ENCODE results near the gene DBX1. TPM values are rescaled to one million over a fixed set of nuclear protein-coding genes. Genes with fewer than 3 reads are reported as not detected.

DBX1 gene
- total and polyA plus RNA-seq, 2 experiments from 2014 or later = not detected

GRCh38 chr11:20127671-20128527 is 32.4 kb downstream of the DBX1 start:
- Histone ChIP-seq H2AFZ (no peak overlapping the region), H3K36me3 (ENCODE audit: low read depth) (no peaks in the 10 kb centered on the region), H3K9ac (no peak overlapping the region), H3K4me3 (no peak overlapping the region), H3K4me1 (ENCODE audit: insufficient read depth) (peaks cover 8% of the 10 kb centered on the region; the same call in 1 of the 2 replicates), H4K20me1 (ENCODE audit: insufficient read depth) (no peaks in the 10 kb centered on the region), H3F3A (ENCODE audit: insufficient read depth) (peaks cover 23% of the 10 kb centered on the region), H3K79me2 (ENCODE audit: insufficient read depth) (no peaks in the 10 kb centered on the region), H3K9me3 (ENCODE audit: low read depth) (no peaks in the 10 kb centered on the region), H3K9me2 (ENCODE audit: insufficient read depth) (no peaks in the 10 kb centered on the region), H3K27me3 (replicated peaks; ENCODE audit: insufficient read depth) (no peaks in the 10 kb centered on the region), H3K27ac (no peak overlapping the region), H3K4me2 (ENCODE audit: unreplicated experiment) (no peak overlapping the region)
- TF ChIP-seq EZH2 (IDR thresholded peaks at IDR 0.05; ENCODE audit: insufficient read depth, poor library complexity, severe bottlenecking) (no peak), EZH2phosphoT487 (IDR thresholded peaks at IDR 0.05; ENCODE audit: insufficient read depth, low read depth) (no peak)
- 66 to 69% methylated on average over 16 of the region's 16 CpGs for WGBS, 2 experiments (ENCODE audit: low coverage in 1 of 2, low lambda C conversion rate in 2 of 2, missing lambda C conversion rate in 2 of 2)
- peak; percentile 82 for DNase-seq
- in situ Hi-C loops (cut with MboI) = loop anchor here (10.0 kb wide), 1 partner anchor 227 kb away; no protein-coding TSS in a partner anchor

GRCh38 chr11:20126724-20127123 is 33.6 kb downstream of the DBX1 start:
- Histone ChIP-seq H3K9me3 (ENCODE audit: low read depth) (no peaks in the 10 kb centered on the region), H3F3A (ENCODE audit: insufficient read depth) (peaks cover 23% of the 10 kb centered on the region)
- in situ Hi-C loops (cut with MboI) = loop anchor here (10.0 kb wide), 1 partner anchor 228 kb away; no protein-coding TSS in a partner anchor

GRCh38 chr11:20125927-20126326 is 34.3 kb downstream of the DBX1 start:
- Histone ChIP-seq H3K36me3 (ENCODE audit: low read depth) (no peaks in the 10 kb centered on the region), H3K4me2 (ENCODE audit: unreplicated experiment) (no peak overlapping the region), H3F3A (ENCODE audit: insufficient read depth) (peaks cover 30% of the 10 kb centered on the region), H3K4me3 (no peak overlapping the region), H3K9me3 (ENCODE audit: low read depth) (no peaks in the 10 kb centered on the region), H3K27ac (no peak overlapping the region), H3K27me3 (replicated peaks; ENCODE audit: insufficient read depth) (no peaks in the 10 kb centered on the region), H2AFZ (no peak overlapping the region), H3K9me2 (ENCODE audit: insufficient read depth) (no peaks in the 10 kb centered on the region), H3K9ac (no peak overlapping the region), H4K20me1 (ENCODE audit: insufficient read depth) (no peaks in the 10 kb centered on the region), H3K79me2 (ENCODE audit: insufficient read depth) (no peaks in the 10 kb centered on the region), H3K4me1 (ENCODE audit: insufficient read depth) (peaks cover 8% of the 10 kb centered on the region; the same call in 1 of the 2 replicates)
- TF ChIP-seq EZH2 (IDR thresholded peaks at IDR 0.05; ENCODE audit: insufficient read depth, poor library complexity, severe bottlenecking) = no peak
- no peak for TF ChIP-seq EZH2phosphoT487 (IDR thresholded peaks at IDR 0.05; ENCODE audit: insufficient read depth, low read depth)
- WGBS, 2 experiments (ENCODE audit: low coverage in 1 of 2, low lambda C conversion rate in 2 of 2, missing lambda C conversion rate in 2 of 2) = 39 to 49% methylated on average over 6 of the region's 6 CpGs
- in situ Hi-C loops (cut with MboI) = loop anchor here (10.0 kb wide), 1 partner anchor 229 kb away; no protein-coding TSS in a partner anchor
- peak; percentile 82 for DNase-seq

More at GRCh38 chr11:20126724-20127123, 33.6 kb downstream of the DBX1 start:
- Histone ChIP-seq H4K20me1 (ENCODE audit: insufficient read depth) (no peaks in the 10 kb centered on the region), H3K36me3 (ENCODE audit: low read depth) (no peaks in the 10 kb centered on the region), H3K4me1 (ENCODE audit: insufficient read depth) (peaks cover 8% of the 10 kb centered on the region; the same call in 1 of the 2 replicates), H3K79me2 (ENCODE audit: insufficient read depth) (no peaks in the 10 kb centered on the region), H2AFZ (no peak overlapping the region), H3K9ac (no peak overlapping the region), H3K4me3 (no peak overlapping the region), H3K27ac (no peak overlapping the region), H3K27me3 (replicated peaks; ENCODE audit: insufficient read depth) (no peaks in the 10 kb centered on the region), H3K4me2 (ENCODE audit: unreplicated experiment) (no peak overlapping the region), H3K9me2 (ENCODE audit: insufficient read depth) (no peaks in the 10 kb centered on the region)
- DNase-seq = no peak
- no peak for TF ChIP-seq EZH2 (IDR thresholded peaks at IDR 0.05; ENCODE audit: insufficient read depth, poor library complexity, severe bottlenecking)
- no peak for TF ChIP-seq EZH2phosphoT487 (IDR thresholded peaks at IDR 0.05; ENCODE audit: insufficient read depth, low read depth)
- 65 to 74% methylated on average over 8 of the region's 8 CpGs for WGBS, 2 experiments (ENCODE audit: low coverage in 1 of 2, low lambda C conversion rate in 2 of 2, missing lambda C conversion rate in 2 of 2)

GRCh38 chr11:20122131-20122530 is 38.1 kb downstream of the DBX1 start:
- Histone ChIP-seq H3K79me2 (ENCODE audit: insufficient read depth) (no peaks in the 10 kb centered on the region), H3K9me3 (ENCODE audit: low read depth) (no peaks in the 10 kb centered on the region), H3K4me3 (no peak overlapping the region), H3K27me3 (replicated peaks; ENCODE audit: insufficient read depth) (no peaks in the 10 kb centered on the region), H3K9ac (no peak overlapping the region), H3K9me2 (ENCODE audit: insufficient read depth) (no peaks in the 10 kb centered on the region), H3K27ac (no peak overlapping the region), H2AFZ (no peak overlapping the region), H3K36me3 (ENCODE audit: low read depth) (peaks cover 18% of the 10 kb centered on the region), H3K4me2 (ENCODE audit: unreplicated experiment) (no peak overlapping the region), H3K4me1 (ENCODE audit: insufficient read depth) (peaks cover 8% of the 10 kb centered on the region; the same call in 1 of the 2 replicates), H3F3A (ENCODE audit: insufficient read depth) (peaks cover 30% of the 10 kb centered on the region), H4K20me1 (ENCODE audit: insufficient read depth) (no peaks in the 10 kb centered on the region)
- WGBS, 2 experiments (ENCODE audit: low coverage in 1 of 2, low lambda C conversion rate in 2 of 2, missing lambda C conversion rate in 2 of 2) = 62 to 74% methylated on average over 3 of the region's 3 CpGs
- in situ Hi-C loops (cut with MboI) = loop anchor here (10.0 kb wide), 1 partner anchor 233 kb away; no protein-coding TSS in a partner anchor
- no peak for TF ChIP-seq EZH2 (IDR thresholded peaks at IDR 0.05; ENCODE audit: insufficient read depth, poor library complexity, severe bottlenecking)
- no peak for TF ChIP-seq EZH2phosphoT487 (IDR thresholded peaks at IDR 0.05; ENCODE audit: insufficient read depth, low read depth)
- DNase-seq = no peak

All from GM23248 (cell line).